Neural cell (in vitro differentiated cells): ENCODE results near the gene TEF. TPM values are rescaled to one million over a fixed set of nuclear protein-coding genes. Genes with fewer than 3 reads are reported as not detected.

ENCODE experiments used
- H2AFZ ChIP-seq: fragments of 200-600, 300-800 bp; sonication (generic), shearing (Covaris generic); 2 replicates; pipeline ENCODE4 v1.6.0; 2014; ENCODE audit warnings: low read depth, mild to moderate bottlenecking, antibody characterized with exemption, low read length, moderate library complexity
- H3F3A ChIP-seq: fragments of 200-600 bp; shearing (Covaris generic); 2 replicates; pipeline ENCODE4 v1.6.1; 2016; ENCODE audit warnings: mild to moderate bottlenecking, moderate library complexity, mixed read lengths, antibody characterized with exemption, low read length; ENCODE audit not compliant: insufficient read depth, poor library complexity, severe bottlenecking
- H3K27ac ChIP-seq: fragments of 200-600, 300-800 bp; sonication (generic), shearing (Covaris generic); 2 replicates; pipeline ENCODE4 v1.5.1; 2014; ENCODE audit warnings: mild to moderate bottlenecking, low read length, moderate library complexity
- H3K27me3 ChIP-seq: fragments of 300-800, 200-600 bp; sonication (generic), shearing (Covaris generic); 2 replicates; pipeline ENCODE4 v1.6.0; 2014; ENCODE audit warnings: mild to moderate bottlenecking, low read depth, low read length, moderate library complexity; ENCODE audit not compliant: insufficient read depth
- H3K36me3 ChIP-seq: fragments of 300-800, 200-600 bp; sonication (generic), shearing (Covaris generic); 2 replicates; pipeline ENCODE4 v1.5.1; 2014; ENCODE audit warnings: mild to moderate bottlenecking, antibody characterized with exemption, low read length, moderate library complexity; ENCODE audit not compliant: insufficient read depth
- H3K4me2 ChIP-seq: fragments of 300-800, 200-600 bp; sonication (generic), shearing (Covaris generic); 2 replicates; pipeline ENCODE4 v1.6.0; 2014; ENCODE audit warnings: mild to moderate bottlenecking, low read length
- H3K4me3 ChIP-seq: fragments of 300-800, 200-600 bp; sonication (generic), shearing (Covaris generic); 2 replicates; pipeline ENCODE4 v1.5.1; 2014; ENCODE audit warnings: mild to moderate bottlenecking, low read length, moderate library complexity
- H3K79me2 ChIP-seq: fragments of 200-600 bp; shearing (Covaris generic); replicated peaks from 2 replicates; pipeline ENCODE4 v1.6.0; 2014; ENCODE audit warnings: mild to moderate bottlenecking, low read length, moderate library complexity; ENCODE audit not compliant: insufficient read depth
- H3K9ac ChIP-seq: fragments of 300-800, 200-600 bp; sonication (generic), shearing (Covaris generic); 2 replicates; pipeline ENCODE4 v1.6.1; 2016; ENCODE audit warnings: mild to moderate bottlenecking, low read length, mixed read lengths
- H3K9me2 ChIP-seq: fragments of 200-600 bp; shearing (Covaris generic); 2 replicates; pipeline ENCODE4 v1.6.1; 2016; ENCODE audit warnings: mild to moderate bottlenecking, low read length, mixed read lengths; ENCODE audit not compliant: insufficient read depth
- H3K9me3 ChIP-seq: fragments of 200-600, 300-800 bp; sonication (generic), shearing (Covaris generic); 2 replicates; pipeline ENCODE4 v1.6.1; 2016; ENCODE audit warnings: mild to moderate bottlenecking, mixed run types, low read length, moderate library complexity, mixed read lengths
- H4K20me1 ChIP-seq: fragments of 200-600 bp; shearing (Covaris generic); 2 replicates; pipeline ENCODE4 v1.6.1; 2016; ENCODE audit warnings: mild to moderate bottlenecking, mixed run types; ENCODE audit not compliant: insufficient read depth
- CTCF ChIP-seq: fragments of 450-650 bp; IDR thresholded peaks from 2 replicates; pipeline ENCODE4 v1.5.1; 2014; ENCODE audit warnings: antibody characterized with exemption, mild to moderate bottlenecking, moderate library complexity; ENCODE audit not compliant: poor library complexity, severe bottlenecking
- EP300 ChIP-seq: fragments of 450-650 bp; conservative IDR thresholded peaks from 2 replicates; pipeline ENCODE4 v1.6.1; 2014; ENCODE audit warnings: antibody characterized with exemption, mild to moderate bottlenecking, moderate library complexity; ENCODE audit not compliant: poor library complexity, severe bottlenecking
- EZH2 ChIP-seq: fragments of 200-600, 300-800 bp; shearing (Covaris generic), sonication (generic); IDR thresholded peaks from 2 replicates; pipeline ENCODE4 v1.6.1; 2014; ENCODE audit warnings: antibody characterized with exemption, low read length, borderline replicate concordance, mild to moderate bottlenecking; ENCODE audit not compliant: insufficient read depth, poor library complexity, severe bottlenecking
- MXI1 ChIP-seq: fragments of 450-650 bp; conservative IDR thresholded peaks from 2 replicates; pipeline ENCODE4 v1.6.1; 2014; ENCODE audit warnings: antibody characterized with exemption, mild to moderate bottlenecking; ENCODE audit not compliant: poor library complexity, severe bottlenecking
- POLR2AphosphoS5 ChIP-seq: IDR thresholded peaks from 2 replicates; pipeline ENCODE4 v1.6.1; 2012
- RAD21 ChIP-seq: fragments of 450-650 bp; conservative IDR thresholded peaks from 2 replicates; pipeline ENCODE4 v1.6.1; 2014; ENCODE audit warnings: antibody characterized with exemption, mild to moderate bottlenecking, moderate library complexity
- REST ChIP-seq: IDR thresholded peaks from 2 replicates; pipeline ENCODE4 v1.6.1; 2012; ENCODE audit warnings: borderline replicate concordance
- SMC3 ChIP-seq: fragments of 450-650 bp; conservative IDR thresholded peaks from 2 replicates; pipeline ENCODE4 v1.6.1; 2014; ENCODE audit warnings: antibody characterized with exemption, mild to moderate bottlenecking, moderate library complexity; ENCODE audit not compliant: poor library complexity
- TAF1 ChIP-seq: IDR thresholded peaks from 2 replicates; pipeline ENCODE4 v1.6.1; 2012; ENCODE audit warnings: low read depth
- polyA plus RNA-seq: library from polyadenylated mRNA; depleted of rRNA; stranded (reverse); fragments of >200 nt; gene quantifications from 2 replicates; pipeline ENCODE4 v1.2.3, GENCODE V29; 2014

The TEF gene
- polyA plus RNA-seq, 1 donor from 2014 or later = 4.9 TPM

GRCh38 chr22:41348964-41349484 is 32.7 kb upstream of the TEF start (continued):
- no peak for TF ChIP-seq RAD21
- no peak for TF ChIP-seq TAF1

GRCh38 chr22:41350087-41350486 is 31.7 kb upstream of the TEF start:
- Histone ChIP-seq H3K79me2 (no peaks in the 10 kb centered on the region), H3K9me2 (no peaks in the 10 kb centered on the region), H3K9ac (no peak overlapping the region), H3K27ac (no peak overlapping the region), H2AFZ (no peak overlapping the region), H3K4me2 (no peak overlapping the region), H4K20me1 (no peaks in the 10 kb centered on the region), H3K27me3 (no peaks in the 10 kb centered on the region), H3K9me3 (no peaks in the 10 kb centered on the region), H3K36me3 (peaks cover 7% of the 10 kb centered on the region), H3K4me3 (no peak overlapping the region), H3F3A (no peaks in the 10 kb centered on the region)
- TF ChIP-seq RAD21 (no peak), MXI1 (no peak), POLR2AphosphoS5 (no peak), CTCF (no peak), REST (no peak), EP300 (no peak), SMC3 (no peak), EZH2 (no peak), TAF1 (no peak)

- H3F3A ChIP-seq = no peaks in the 10 kb centered on the region
- no peaks in the 10 kb centered on the region for H4K20me1 ChIP-seq
- no peaks in the 10 kb centered on the region for H3K27me3 ChIP-seq
- H3K9me3 ChIP-seq = no peaks in the 10 kb centered on the region
- H2AFZ ChIP-seq = no peak overlapping the region
- no peak overlapping the region for H3K4me3 ChIP-seq
- H3K9ac ChIP-seq = no peak overlapping the region
- no peaks in the 10 kb centered on the region for H3K79me2 ChIP-seq
- H3K36me3 ChIP-seq = peaks cover 2% of the 10 kb centered on the region
- no peak overlapping the region for H3K4me2 ChIP-seq
- no peak overlapping the region for H3K27ac ChIP-seq
- no peaks in the 10 kb centered on the region for H3K9me2 ChIP-seq
- TF ChIP-seq EP300 (no peak), POLR2AphosphoS5 (no peak), REST (no peak), EZH2 (no peak), SMC3 (no peak), TAF1 (no peak)
These were observed 30.7 kb upstream of the TEF start for GRCh38 chr22:41351011-41351410.
